CD4-positive, alpha-beta T cell treated with Interleukin-1 beta for 1 hour (primary cell): ENCODE results near the gene SLC4A7.
"Not testable (repeated sequence)": the region's sequence is repeated elsewhere in the genome, so short reads cannot be mapped to it uniquely, and the experiment has no call there.

Experiments used
- DNase-seq, 2 donors: peaks; one replicate each; pipeline ENCODE4 v3.0.0-alpha.2; 2020 to 2022

Gene SLC4A7

DNA sequence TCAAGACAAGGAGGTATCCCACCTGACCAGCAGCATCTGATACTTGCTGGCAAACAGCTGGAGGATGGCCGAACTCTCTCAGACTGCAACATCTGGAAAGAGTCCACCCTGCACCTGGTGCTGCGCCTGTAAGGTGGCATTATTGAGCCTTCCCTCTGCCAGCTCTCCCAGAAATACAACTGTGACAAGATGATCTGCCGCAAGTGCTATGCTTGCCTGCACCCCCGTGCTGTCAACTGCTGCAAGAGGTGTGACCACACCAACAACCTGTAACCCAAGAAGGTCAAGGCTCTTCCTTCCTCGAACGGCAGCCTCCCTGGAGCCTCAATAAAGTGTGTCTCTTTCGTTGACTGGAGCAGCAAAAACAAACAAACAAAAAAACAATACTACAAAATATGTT lies 2.2 kb upstream of the SLC4A7 start:
- no peak for DNase-seq

DNA sequence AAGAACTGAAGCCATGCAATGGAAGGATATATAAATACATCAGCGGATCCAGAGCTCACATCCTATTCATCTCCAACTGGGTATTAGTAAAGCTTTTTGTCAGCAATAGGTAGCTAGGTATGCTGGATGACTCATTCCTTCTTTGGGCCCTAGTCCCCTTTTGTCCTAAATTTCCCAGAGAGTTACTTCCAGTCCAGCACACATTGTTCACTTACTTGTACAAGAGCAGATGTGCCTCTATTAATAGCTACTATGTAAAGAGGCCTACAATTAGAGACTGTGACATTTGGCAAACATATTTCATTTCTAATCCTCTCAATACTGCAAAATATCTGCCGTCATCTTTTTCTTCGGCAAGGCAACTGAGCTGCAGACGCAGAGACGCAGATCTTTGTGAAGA lies 1.7 kb upstream of the SLC4A7 start:
- DNase-seq: no peak

DNA sequence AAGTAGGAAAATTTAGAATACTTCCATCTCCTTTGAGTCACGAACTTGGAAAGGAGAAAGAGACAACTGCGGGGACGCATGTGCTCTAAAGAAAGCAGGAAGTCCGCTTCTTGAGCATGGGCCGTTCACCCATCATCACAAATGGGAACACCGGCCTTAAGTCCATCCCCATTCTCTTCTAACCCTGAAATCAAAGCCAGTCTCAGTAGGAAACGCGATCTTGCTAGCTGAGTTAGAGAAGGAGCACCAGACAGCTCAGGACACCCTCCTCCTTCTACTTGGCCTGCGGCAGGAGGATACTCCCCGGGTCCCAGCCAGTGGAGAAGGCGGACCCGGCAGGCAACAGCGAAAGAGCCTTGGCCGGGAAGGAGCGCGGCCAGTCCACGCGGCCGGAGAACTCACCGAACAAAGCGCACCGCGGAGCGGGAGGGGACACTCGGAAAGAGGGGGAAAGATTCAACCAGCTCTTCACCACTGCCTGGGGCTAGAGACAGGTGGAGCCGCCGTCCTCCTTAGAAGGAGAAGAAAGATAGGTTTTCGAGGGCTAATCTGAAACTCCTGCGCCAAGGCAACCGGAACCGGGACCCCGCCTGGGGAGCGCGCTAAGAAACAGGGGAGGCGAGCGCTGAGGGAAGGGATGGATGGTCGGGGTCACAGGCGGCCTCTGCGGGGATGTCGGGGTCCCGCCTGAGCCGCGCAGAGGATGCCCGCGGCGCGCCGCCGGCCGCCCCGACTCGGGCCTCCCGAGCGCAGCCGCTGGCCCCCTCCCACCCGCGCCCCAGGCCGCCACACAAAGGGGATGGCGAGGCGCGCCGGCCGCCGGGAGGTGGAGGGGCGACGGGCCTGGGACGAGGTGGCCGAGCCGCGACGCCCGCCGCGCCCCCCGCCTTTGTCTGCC lies 818 bp downstream of the SLC4A7 start:
- DNase-seq: peak; percentile 23 to 35

DNA sequence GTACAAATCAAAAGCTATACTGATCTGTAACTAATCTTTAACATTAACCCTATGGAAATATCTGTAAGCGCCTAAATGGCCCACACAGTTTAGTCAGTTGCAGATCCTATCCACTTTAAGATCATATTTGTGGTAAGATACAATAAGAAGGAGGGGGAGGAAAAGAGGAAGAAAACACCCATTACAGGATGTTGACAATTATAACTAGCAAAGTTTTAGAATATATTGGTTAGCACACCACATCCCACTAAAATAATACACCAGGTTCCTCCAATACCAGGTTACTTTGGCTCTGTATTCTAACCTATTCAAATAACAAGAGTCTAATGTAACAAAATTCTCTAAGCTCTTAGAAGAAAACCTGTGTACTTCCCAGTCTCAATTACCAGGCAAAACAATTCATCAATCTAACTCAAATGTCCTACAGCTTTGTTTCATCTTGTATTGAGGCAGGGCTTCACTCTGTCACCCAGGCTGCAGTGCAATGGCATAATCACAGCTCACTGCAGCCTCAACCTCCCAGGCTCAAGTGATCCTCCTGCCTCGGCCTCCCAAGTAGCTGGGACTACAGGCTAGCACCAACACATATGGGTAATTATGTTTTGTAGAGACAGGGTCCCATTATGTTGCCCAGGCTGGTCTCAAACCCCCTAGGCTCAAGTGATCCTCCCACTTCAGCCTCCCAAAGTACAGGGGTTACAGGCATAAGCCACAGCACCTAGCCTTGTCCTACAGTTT lies 4.2 kb downstream of the SLC4A7 start:
- peak in 1 of 2 donors; percentile 31 for DNase-seq

DNA sequence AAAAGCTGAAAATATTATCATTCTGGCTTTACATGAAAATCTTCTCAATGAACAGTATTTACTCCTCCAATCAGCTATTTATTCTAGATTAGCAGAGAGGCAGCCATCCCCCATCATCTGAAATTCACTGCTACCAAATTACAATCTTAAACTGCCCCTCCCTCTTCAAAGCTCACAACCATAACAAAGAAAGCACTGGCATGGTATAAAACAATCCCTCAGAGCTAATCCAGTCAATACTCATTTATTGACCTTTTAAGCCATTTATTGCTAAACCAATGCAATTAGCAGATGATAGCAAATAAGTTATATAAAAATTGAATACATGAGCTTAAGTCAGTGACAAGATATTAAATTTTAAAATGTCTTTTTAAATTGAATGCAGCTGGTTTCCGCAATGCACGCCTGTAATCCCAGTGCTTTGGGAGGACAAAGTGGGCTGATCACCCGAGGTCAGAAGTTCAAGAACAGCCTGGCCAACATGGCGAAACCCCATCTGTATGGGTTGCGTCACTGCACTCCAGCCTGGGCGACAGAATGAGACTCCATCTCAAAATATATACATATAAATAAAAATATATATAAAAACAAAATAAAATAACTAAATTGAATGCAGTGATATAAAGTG lies 12.1 kb downstream of the SLC4A7 start:
- no peak for DNase-seq

DNA sequence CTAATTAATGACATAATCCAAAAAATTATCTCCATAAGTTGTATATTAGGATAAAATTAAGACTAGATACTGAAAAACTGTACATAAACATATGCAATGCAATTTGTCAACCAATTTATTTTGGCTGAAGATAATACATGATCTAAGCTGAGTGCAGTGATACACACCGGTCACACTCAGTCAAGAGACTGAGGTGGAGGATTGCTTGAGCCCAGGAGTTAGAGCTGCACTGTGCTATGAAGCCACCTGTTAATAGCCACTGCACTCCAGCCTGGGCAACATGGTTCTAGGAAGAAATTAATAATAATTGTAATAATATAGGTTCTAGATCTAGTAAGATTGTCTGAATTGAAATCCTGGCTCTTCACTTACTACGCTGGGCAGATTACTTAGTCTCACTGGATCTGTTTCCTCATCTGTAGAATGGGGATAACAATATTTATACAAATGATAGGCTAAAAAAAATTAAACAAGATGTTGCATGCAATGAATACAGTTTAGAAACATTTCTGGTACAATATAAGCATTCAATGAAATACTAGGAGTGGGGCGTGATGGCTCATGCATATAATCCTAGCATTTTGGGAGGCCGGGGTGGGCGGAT lies 15.8 kb downstream of the SLC4A7 start:
- DNase-seq: no peak

DNA sequence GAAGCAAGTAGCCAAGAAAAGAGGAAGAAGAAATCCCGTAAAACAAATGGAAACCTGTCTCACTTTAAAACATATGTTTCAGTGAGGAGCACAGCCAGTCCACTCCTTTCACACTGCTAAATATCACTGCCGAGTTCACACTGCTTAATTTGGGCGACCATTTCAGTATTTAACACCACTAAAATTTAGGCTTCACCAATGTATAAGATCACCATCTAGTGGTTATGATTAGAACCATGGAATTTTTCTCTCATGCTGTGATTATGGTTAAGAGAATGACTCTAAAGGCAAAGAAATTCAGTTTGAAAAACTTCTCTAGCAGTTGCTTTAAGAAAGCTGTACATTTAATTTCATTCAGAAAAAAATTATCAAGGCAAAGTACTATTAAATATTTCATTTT lies 16.6 kb downstream of the SLC4A7 start:
- DNase-seq: peak in 1 of 2 donors; percentile 60

DNA sequence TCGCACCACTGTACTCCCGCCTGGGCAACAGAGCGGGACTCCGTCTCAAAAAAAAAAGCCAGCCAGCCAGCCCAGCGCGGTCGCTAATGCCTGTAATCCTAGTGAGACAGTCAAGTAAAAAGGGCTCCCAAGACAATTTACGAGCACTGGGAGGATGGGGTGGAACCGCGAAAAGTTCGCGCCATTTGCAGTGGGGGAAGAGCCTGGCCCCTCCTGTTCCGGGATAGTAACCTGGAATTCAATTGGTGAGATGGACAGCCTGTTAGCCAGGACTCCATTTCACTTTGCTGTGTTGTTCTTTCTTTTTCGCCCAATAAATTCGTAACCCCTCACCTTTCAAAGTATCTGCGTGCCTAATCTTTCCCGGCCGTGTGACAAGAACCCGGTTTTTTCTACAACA lies 19.5 kb downstream of the SLC4A7 start:
- DNase-seq: no peak

DNA sequence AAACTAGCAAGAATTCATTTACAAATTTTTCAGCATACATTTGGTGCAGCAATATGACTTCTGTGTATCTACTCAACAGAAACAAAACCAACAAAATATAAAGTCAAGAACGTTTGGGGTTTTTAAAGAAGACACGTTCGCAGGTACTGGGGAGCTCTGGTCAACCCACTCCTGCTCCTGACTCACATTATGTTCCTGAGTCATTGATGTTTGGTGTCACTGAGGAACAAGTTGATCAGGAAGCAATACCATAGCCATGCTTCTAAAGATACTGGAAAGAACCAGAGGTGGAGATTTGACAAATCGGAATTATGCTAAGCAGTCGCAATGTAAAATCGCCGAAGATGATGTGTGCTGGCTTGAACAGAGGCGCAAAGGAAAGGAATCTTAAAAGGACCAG lies 22.0 kb downstream of the SLC4A7 start:
- DNase-seq: no peak

DNA sequence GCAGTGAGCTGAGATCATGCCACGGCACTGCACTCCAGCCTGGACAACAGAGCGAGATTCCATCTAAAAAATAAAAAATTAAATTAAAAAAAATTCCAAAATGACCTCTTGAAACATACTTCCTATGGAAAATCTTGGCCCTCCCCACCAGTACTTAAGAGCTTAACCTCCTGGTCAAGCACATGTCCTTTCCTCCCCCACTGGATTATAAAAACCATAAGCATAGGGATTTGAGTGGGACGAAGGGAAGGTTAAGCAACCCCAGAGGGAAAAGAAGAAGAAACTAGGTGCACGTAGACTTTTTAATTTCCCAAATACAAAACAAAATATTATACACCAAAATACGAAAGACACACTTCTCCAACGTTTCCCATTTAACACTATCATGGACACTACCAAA lies 25.3 kb downstream of the SLC4A7 start:
- DNase-seq: no peak

DNA sequence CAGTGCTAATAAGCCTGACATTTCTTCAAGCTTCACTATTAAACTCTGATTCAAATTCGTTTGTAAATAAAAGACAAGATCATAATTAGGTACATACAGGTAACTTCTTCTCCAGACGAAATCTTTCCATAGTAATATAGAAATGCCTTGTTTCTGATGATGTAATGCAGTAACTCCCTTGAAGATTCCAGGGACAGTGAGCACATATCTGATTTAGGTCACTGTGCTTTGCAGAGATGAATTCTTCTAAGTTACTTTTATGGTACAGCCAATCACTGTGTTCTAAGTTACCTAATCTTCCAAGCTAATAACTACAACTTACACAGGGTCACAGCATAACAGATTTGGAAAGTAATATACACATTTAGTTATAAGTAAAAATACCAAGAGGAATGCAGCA lies 27.6 kb downstream of the SLC4A7 start:
- DNase-seq: no peak

DNA sequence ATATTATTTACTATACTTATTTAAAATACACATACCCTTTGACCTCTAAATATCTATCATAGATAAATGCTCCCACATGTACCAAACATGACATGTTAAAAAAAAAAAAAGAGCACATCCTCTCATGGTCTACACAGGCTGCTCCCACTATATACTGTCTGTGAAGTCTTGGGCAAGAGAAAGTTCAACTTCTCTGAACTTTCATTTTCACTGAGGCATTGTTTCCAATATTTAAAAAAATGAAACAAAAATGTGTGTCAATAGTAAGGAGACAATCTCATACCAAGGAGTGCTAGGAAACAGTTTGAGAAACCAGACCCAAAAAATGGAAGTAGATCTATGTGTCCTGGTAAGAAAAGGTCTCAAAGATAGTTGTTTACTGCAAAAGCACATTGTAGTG lies 29.3 kb downstream of the SLC4A7 start:
- DNase-seq: peak in 1 of 2 donors; percentile 6

DNA sequence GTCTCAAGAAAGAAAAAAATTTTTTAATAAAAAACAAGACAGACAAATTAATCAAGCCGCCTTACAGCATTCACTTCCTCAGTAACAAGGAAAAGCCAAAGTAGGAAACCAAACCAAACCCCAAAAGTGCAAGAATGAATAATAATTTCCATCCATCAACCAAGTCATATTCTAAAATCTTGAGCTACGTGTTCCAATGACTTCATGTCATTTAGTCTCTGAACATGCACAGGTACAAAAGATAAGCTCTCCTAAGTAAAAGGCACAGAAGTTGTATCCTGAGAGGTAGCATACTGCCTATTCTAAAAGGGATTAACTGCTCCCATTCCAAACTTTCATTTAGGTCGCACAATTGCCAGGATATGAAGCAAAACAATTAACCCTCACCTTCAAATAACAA lies 29.7 kb downstream of the SLC4A7 start:
- DNase-seq: no peak

DNA sequence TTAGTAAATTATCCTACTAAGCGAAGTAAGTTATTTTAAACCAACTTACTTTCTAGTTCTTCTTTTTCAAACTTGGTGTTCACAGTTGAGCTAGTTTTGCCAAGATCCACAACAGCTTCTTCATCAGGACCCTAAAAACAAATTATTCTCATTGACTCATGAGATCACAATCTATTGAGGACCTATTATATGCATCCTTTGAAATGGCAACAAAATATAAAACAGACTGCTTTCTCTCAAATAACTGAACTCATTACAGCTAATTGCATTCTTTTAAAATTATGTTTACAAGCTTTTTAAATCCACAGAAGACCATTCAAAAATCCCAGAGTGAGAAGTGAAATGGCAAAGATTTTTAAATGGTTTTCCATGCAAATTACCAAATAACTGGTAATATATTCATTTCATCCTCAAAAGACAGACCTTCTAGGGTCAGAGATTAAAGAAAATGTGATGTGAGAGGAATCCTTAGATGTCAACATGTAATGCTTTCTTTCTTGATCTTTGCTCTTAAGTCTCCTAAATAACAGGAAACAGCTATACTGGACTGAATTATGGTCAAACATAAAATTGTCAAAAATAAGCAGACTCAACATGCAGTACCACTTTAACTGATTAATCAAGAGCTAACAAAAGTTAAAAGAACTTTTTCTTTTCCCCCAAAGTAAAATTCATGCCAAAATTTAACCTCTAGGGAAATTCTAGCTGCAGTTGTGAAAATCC lies 31.7 kb downstream of the SLC4A7 start:
- no peak for DNase-seq

DNA sequence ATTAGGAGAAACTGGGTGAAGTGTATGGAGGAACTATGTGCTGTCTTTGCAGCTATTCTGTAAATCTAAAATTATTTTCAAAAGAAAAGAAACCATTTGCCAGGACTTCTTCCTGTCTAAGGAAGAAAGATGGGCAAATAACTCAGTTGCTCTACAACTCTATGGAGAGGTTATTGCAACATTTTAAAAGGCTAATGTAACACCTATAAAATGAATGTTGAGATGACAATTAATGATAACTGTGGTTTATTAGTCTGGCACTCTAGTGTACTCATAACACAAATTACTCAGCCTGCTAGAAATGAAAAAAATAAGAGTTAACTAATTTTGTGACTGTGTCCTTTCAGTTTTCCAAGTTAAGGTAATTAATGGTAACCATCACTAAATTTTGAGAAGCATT lies 32.3 kb downstream of the SLC4A7 start:
- DNase-seq: no peak

DNA sequence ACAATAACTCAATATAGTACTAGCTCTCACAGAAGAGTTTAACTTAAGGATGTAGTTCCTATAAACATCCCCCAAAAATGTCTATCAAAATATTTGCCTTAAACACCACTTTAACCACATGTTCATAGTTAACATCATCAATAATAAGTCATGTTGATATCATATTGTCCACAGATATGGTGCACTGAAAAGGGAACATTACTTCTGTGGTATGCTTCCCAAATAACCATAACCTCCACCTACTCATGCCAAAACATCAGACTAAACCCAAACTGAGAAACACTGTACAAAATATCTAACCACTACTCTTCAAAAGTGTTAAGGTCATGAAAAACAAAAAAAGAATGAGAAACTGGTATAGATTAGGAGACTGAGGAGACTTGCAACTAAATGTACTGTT lies 32.9 kb downstream of the SLC4A7 start:
- no peak for DNase-seq

DNA sequence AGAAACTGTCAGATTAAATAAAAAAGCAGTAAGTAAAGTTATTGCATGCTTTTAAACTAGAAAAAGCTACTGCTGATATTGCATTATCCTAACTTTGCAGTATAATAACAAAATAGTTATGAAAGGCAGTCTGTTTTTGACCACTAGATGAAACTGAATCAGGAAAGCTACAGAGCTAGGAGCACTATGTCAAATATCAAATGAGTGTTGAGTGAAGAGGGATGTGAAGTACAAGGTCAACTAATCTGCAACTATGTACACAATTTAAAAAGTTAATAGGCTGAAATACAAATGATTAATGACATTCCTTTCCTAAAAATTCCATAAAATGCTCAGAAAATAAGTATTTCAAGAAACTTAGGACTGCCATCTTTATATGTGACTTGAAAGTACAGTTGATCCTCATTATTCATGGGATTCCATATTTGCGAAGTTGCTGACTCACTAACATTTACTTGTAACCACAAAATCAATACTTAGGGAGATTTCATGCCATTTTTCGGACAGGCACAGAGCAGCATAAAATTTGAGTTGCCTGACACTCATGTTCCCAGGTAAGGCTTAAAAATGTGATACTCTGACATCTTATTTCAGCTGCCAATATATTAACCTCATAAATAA lies 34.5 kb downstream of the SLC4A7 start:
- no peak for DNase-seq

DNA sequence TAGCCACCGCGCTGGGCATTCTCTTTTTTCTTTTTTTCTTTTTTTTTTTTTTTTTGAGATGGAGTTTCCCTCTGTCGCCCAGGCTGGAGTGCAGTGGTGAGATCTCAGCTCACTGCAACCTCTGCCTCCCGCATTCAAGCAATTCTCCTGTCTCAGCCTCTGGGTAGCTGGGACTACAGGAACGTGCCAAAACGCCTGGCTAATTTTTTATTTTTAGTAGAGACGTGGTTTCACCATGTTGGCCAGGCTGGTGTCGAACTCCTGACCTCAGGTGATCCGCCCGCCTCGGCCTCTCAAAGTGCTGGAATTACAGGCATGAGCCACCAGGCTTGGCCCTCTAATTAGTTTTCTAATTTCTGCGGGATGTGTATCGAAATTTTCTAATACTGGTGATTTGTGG lies 41.2 kb downstream of the SLC4A7 start:
- DNase-seq: not testable (repeated sequence)

DNA sequence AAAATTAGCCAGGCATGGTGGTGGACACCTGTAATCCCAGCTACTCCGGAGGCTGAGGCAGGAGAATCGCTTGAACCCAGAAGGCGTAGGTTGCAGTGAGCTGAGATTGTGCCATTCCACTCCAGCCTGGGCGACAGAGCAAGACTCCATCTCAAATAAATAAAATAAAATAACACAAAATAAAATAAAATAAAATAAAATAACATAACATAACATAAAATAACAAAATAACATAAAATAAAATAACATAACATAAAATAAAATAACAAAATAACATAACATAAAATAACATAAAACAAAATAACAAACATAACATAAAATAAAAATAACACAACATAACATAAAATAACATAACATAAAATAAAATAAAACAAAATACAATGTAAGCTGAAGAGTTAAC lies 45.8 kb downstream of the SLC4A7 start:
- not testable (repeated sequence) for DNase-seq

DNA sequence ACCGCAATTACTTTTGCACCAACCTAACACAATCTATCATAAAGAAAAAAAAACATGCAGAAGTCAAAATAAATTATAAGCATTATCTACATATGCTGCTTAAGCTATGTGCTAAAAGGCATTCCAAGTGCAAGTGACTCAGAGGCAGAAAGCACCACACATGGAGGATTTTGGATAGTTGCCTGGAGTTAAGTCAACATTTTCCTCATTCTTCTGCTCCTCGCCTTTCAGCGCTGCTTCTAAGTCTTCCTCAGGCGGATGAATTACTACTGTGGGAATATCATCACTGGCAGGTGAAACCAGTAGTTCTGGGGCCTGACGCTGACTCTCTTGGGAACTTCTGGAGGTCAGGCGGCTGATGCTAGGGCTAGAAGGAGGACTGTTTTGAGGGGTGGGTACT lies 53.1 kb downstream of the SLC4A7 start:
- DNase-seq: no peak

DNA sequence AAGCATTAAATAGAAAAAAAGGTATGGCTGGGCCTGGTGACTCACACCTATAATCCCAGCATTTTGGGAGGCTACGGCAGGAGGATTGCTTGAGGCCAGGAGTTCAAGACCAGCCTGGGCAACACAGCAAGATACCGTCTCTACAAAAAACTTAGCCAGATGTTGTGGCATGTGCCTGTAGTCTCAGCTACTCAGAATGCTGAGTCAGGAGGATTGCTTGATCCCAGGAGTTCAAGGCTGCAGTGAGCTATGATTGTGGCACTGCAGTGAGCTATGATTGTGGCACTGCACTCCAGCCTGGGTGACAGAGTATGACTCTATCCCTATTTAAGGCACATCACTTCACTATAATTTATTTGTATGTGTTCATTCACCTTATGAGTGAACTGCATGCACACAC lies 54.3 kb downstream of the SLC4A7 start:
- no peak for DNase-seq

DNA sequence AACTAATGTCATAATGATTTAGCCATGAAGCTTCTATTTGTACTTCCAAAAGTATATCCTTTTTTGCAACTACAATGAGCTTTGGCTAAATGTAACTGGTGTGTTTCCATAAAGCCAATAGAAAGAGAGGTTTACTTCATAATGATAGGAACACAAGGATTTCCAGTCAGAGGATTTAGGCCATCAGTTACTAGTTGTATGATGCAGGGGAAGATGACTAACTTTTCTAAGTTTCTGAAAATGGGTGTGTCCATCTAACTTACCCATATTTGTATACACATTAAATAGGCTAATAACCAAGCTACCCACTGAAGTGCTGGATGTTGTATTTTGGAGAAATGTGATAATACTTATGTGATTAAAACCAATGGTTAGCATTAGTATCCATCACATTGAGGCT lies 55.7 kb downstream of the SLC4A7 start:
- DNase-seq: no peak
